ENCODE measurements around the gene CEP41. TPM values are rescaled to one million over a fixed set of nuclear protein-coding genes. Genes with fewer than 3 reads are reported as not detected.

Gene CEP41
- polyA plus RNA-seq, 2 of the 4 experiments (the other 2 are of a cell fraction), result 13.0 to 23.1 TPM

DNA sequence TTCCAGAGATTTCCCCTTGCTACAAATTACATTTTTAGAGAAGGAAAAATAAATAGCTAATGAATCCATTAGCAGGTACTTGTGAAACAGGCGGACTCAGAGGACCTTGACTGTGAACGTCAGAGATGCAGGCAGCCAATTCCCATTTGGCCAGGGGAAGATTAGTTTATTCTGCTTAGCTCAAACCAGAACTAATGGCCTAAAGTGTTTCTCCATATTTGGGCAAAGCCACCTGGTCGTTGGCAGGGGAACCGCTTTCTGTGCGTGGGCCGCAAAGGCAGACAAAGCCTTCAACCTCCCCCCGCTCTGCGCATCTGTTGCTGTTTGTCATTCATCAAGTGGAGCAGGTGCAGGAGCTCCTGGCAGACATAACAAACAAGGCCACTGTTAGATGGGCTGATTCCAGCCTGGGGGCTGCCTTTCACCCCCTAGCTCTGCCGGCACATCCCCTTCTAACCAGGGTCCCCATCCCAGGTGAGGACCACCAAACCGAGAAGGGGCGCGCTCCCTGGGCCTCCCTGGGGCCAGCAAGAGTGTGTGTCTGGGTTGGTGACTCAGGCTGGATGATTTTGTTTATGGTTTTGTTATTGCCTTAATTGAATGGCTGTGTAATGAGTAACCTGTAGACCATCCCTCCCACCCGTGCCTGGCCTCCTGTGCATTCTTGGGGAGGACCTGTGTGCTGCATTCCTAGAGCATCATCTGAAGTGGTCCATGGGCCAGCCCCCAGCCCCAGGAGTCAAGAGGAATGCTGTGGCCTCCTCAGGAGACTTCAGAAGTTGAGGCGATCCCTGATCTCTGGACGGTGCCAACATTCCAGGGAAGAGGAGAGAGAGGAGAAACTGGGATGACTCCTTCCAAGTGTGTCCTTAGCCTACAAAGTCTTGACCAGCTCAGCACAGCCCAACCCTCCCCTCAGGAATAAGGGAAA, 75.0 kb downstream of the CEP41 start:
- no peak overlapping the region for H3K4me3 ChIP-seq
- H3K4me1 ChIP-seq, result peaks cover 30% of the 10 kb centered on the region
- H3K27ac ChIP-seq, result no peak overlapping the region
- POLR2A ChIA-PET, result no interaction called here
- ATAC-seq, result no peak
- WGBS (ENCODE audit: missing lambda C conversion rate), result 83% methylated on average over 15 of the region's 15 CpGs
- no peak overlapping the region for H3K4me2 ChIP-seq
- FAIRE-seq, result no peak
- DNase-seq (ENCODE audit: low read depth in 1 of 2, low spot score in 1 of 2), result no peak
- no peak for TF ChIP-seq MAFK (IDR thresholded peaks at IDR 0.05; ENCODE audit: partially characterized antibody)
- no peak for TF ChIP-seq CEBPB (IDR thresholded peaks at IDR 0.05)
- no peak for TF ChIP-seq NR3C1 (IDR thresholded peaks at IDR 0.05)
- TF ChIP-seq, protein P1, sequence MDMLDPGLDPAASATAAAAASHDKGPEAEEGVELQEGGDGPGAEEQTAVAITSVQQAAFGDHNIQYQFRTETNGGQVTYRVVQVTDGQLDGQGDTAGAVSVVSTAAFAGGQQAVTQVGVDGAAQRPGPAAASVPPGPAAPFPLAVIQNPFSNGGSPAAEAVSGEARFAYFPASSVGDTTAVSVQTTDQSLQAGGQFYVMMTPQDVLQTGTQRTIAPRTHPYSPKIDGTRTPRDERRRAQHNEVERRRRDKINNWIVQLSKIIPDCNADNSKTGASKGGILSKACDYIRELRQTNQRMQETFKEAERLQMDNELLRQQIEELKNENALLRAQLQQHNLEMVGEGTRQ (IDR thresholded peaks at IDR 0.05), result no peak
- no peak for TF ChIP-seq CHD2 (IDR thresholded peaks at IDR 0.05; ENCODE audit: low read length, partially characterized antibody)
- TF ChIP-seq CBX2 (IDR thresholded peaks at IDR 0.05; ENCODE audit: borderline replicate concordance, low read depth), result no peak
- TF ChIP-seq RNF2 (IDR thresholded peaks at IDR 0.05; ENCODE audit: borderline replicate concordance, low read depth), result no peak
- no peak for TF ChIP-seq RAD21 (conservative IDR thresholded peaks at IDR 0.05 in 1 of 2, IDR thresholded peaks at IDR 0.05 in 1 of 2)
- TF ChIP-seq KDM1A (IDR thresholded peaks at IDR 0.05; ENCODE audit: low read depth), result no peak
- TF ChIP-seq, protein P2, sequence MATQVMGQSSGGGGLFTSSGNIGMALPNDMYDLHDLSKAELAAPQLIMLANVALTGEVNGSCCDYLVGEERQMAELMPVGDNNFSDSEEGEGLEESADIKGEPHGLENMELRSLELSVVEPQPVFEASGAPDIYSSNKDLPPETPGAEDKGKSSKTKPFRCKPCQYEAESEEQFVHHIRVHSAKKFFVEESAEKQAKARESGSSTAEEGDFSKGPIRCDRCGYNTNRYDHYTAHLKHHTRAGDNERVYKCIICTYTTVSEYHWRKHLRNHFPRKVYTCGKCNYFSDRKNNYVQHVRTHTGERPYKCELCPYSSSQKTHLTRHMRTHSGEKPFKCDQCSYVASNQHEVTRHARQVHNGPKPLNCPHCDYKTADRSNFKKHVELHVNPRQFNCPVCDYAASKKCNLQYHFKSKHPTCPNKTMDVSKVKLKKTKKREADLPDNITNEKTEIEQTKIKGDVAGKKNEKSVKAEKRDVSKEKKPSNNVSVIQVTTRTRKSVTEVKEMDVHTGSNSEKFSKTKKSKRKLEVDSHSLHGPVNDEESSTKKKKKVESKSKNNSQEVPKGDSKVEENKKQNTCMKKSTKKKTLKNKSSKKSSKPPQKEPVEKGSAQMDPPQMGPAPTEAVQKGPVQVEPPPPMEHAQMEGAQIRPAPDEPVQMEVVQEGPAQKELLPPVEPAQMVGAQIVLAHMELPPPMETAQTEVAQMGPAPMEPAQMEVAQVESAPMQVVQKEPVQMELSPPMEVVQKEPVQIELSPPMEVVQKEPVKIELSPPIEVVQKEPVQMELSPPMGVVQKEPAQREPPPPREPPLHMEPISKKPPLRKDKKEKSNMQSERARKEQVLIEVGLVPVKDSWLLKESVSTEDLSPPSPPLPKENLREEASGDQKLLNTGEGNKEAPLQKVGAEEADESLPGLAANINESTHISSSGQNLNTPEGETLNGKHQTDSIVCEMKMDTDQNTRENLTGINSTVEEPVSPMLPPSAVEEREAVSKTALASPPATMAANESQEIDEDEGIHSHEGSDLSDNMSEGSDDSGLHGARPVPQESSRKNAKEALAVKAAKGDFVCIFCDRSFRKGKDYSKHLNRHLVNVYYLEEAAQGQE (IDR thresholded peaks at IDR 0.05), result no peak
- no peak for TF ChIP-seq EHMT2 (IDR thresholded peaks at IDR 0.05; ENCODE audit: low read depth)
- TF ChIP-seq CHD4 (IDR thresholded peaks at IDR 0.05; ENCODE audit: borderline replicate concordance), result no peak
- no peak for TF ChIP-seq JUN (IDR thresholded peaks at IDR 0.05)
- TF ChIP-seq CBX8 (IDR thresholded peaks at IDR 0.05), result no peak
- TF ChIP-seq, protein P3, sequence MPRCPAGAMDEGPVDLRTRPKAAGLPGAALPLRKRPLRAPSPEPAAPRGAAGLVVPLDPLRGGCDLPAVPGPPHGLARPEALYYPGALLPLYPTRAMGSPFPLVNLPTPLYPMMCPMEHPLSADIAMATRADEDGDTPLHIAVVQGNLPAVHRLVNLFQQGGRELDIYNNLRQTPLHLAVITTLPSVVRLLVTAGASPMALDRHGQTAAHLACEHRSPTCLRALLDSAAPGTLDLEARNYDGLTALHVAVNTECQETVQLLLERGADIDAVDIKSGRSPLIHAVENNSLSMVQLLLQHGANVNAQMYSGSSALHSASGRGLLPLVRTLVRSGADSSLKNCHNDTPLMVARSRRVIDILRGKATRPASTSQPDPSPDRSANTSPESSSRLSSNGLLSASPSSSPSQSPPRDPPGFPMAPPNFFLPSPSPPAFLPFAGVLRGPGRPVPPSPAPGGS (IDR thresholded peaks at IDR 0.05), result no peak
- TF ChIP-seq, protein P4, sequence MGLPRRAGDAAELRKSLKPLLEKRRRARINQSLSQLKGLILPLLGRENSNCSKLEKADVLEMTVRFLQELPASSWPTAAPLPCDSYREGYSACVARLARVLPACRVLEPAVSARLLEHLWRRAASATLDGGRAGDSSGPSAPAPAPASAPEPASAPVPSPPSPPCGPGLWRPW (IDR thresholded peaks at IDR 0.05), result no peak
- TF ChIP-seq SMC3 (IDR thresholded peaks at IDR 0.05), result no peak
- CTCF ChIA-PET, result interaction anchor here (1.0 to 1.3 kb wide), 4 partner anchors 11 to 21 kb away, joined by 3 read pairs; partner anchors contain the start of gene CPA5
- peaks cover under 1% of the 10 kb centered on the region; the same call in 2 of the 3 replicates for H3K9me3 ChIP-seq

DNA sequence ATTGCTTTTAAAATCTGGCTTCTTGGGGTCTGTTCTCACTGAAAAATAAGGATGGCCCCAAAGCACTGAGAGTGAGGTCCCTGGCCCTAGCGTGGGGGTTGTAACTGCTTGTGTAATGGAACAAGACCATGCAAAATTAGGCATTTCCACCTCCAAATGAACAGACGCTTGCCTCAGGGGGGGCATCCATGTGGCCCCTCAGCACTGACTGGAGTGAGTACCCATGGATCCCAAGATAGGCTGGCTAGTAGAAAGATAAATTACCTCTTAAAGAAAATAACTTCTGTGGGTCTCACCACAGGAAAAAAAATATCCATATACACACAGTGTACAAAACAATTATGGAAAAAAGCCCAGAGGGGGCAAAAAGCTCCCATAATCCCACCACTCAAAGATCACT, 75.7 kb downstream of the CEP41 start:
- no peak overlapping the region for H3K27ac ChIP-seq

More for the DNA sequence above, 75.7 kb downstream of the CEP41 start:
- ChIA-PET CTCF (interaction anchor here (1.0 to 1.1 kb wide), 3 partner anchors 16 to 20 kb away, joined by 3 read pairs; partner anchors contain the start of gene CPA5), POLR2A (no interaction called here)
- H3K9me3 ChIP-seq, result peaks cover 6% of the 10 kb centered on the region; the same call in 2 of the 3 replicates
- FAIRE-seq (no peak), ATAC-seq (no peak), DNase-seq (ENCODE audit: low read depth in 1 of 2, low spot score in 1 of 2) (no peak)
- H3K4me3 ChIP-seq, result no peak overlapping the region
- no peak overlapping the region for H3K4me2 ChIP-seq
- TF ChIP-seq SMC3 (IDR thresholded peaks at IDR 0.05) (no peak), MAFK (IDR thresholded peaks at IDR 0.05; ENCODE audit: partially characterized antibody) (no peak), EP300 (IDR thresholded peaks at IDR 0.05) (no peak), NR3C1 (IDR thresholded peaks at IDR 0.05) (no peak), RAD21 (conservative IDR thresholded peaks at IDR 0.05 in 1 of 2, IDR thresholded peaks at IDR 0.05 in 1 of 2) (no peak), HDAC2 (IDR thresholded peaks at IDR 0.05) (no peak), RFX5 (IDR thresholded peaks at IDR 0.05) (no peak)
- TF ChIP-seq, protein P5, sequence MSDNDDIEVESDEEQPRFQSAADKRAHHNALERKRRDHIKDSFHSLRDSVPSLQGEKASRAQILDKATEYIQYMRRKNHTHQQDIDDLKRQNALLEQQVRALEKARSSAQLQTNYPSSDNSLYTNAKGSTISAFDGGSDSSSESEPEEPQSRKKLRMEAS (IDR thresholded peaks at IDR 0.05), result no peak
- 80% methylated on average over 2 of the region's 2 CpGs for WGBS (ENCODE audit: missing lambda C conversion rate)
- H3K4me1 ChIP-seq, result peaks cover 30% of the 10 kb centered on the region
